K562 (cell line): Measurements from ENCODE around the gene NRP2. TPM values are rescaled to one million over a fixed set of nuclear protein-coding genes. Genes with fewer than 3 reads are reported as not detected.

Experiments used
- ARNT ChIP-seq, 2 experiments: fragments of 450-650 bp; IDR thresholded peaks; 2 replicates each; pipeline ENCODE4 v1.6.1; 2016; ENCODE audit warnings: mild to moderate bottlenecking in 1 of 2
- CHD2 ChIP-seq: IDR thresholded peaks from 2 replicates; pipeline ENCODE4 v1.6.1; 2011; ENCODE audit warnings: low read depth, low read length
- CUX1 ChIP-seq: fragments of 200-800 bp; sonication (Bioruptor generic); IDR thresholded peaks from 2 replicates; pipeline ENCODE4 v1.6.1; 2016; ENCODE audit warnings: missing genetic modification characterization, missing compliant biosample characterization
- EZH2 ChIP-seq: IDR thresholded peaks from 2 replicates; pipeline ENCODE4 v1.6.1; 2012; ENCODE audit warnings: low read depth, mild to moderate bottlenecking, inconsistent platforms, low read length, borderline replicate concordance
- NCOA1 ChIP-seq: fragments of 450-650 bp; IDR thresholded peaks from 2 replicates; pipeline ENCODE4 v1.6.1; 2016; ENCODE audit warnings: low read depth
- NCOA2 ChIP-seq, 2 experiments: fragments of 450-650 bp; IDR thresholded peaks; 2 replicates each; pipeline ENCODE4 v1.6.1; 2018; ENCODE audit warnings: mild to moderate bottlenecking in 2 of 2, moderate library complexity in 1 of 2; ENCODE audit not compliant: partially characterized antibody in 2 of 2
- PHTF2 ChIP-seq: fragments of 250-450 bp; sonication (Bioruptor Pico); IDR thresholded peaks from 2 replicates; pipeline ENCODE4 v1.5.0; 2021; ENCODE audit warnings: mild to moderate bottlenecking
- SOX6 ChIP-seq: fragments of 450-650 bp; IDR thresholded peaks from 2 replicates; pipeline ENCODE4 v1.6.1; 2014; ENCODE audit warnings: mild to moderate bottlenecking
- XRCC5 ChIP-seq: fragments of 200-400 bp; formaldehyde crosslinking; IDR thresholded peaks from 2 replicates; pipeline ENCODE4 v1.6.1; 2017; ENCODE audit warnings: low read depth, mild to moderate bottlenecking, low read length
- ZFP91 ChIP-seq: sonication (generic); formaldehyde crosslinking; IDR thresholded peaks from 2 replicates; pipeline ENCODE4 v1.8.0; 2022; ENCODE audit warnings: mild to moderate bottlenecking, missing genetic modification reagents
- ZNF41 ChIP-seq: fragments of 250-450 bp; sonication (Bioruptor Pico); conservative IDR thresholded peaks from 2 replicates; pipeline ENCODE4 v1.4.0; 2020; ENCODE audit warnings: mild to moderate bottlenecking
- ZNF589 ChIP-seq: fragments of 200-800 bp; sonication (Bioruptor generic); IDR thresholded peaks from 2 replicates; pipeline ENCODE4 v1.6.1; 2016; ENCODE audit warnings: low read depth, missing genetic modification characterization, missing compliant biosample characterization
- polyA plus RNA-seq, 8 experiments: library from polyadenylated mRNA; depleted of rRNA in 4 of 8; stranded (reverse) in 5 of 8; unstranded in 3 of 8; fragments of >200 nt; fragmentation: Nextera tagmentation in 2 of 8; fragmentation: Illumina TruSeq in 1 of 8; extraction: Ambion mirVana in 2 of 8; extraction: Trizol in 1 of 8; gene quantifications; 2 replicates each; pipeline versions ENCODE4 v1.2.1 to v1.2.3, GENCODE V29; 2011 to 2014; ENCODE audit warnings: inconsistent platforms in 1 of 8, missing spikeins in 1 of 8
- total RNA-seq, 7 experiments: library from RNA; depleted of rRNA in 6 of 7; stranded (reverse); fragments of >200 nt in 6 of 7; fragmentation: Illumina TruSeq in 2 of 7; extraction: Trizol in 2 of 7; gene quantifications; 2 replicates each; pipeline versions ENCODE4 v1.2.1 to v1.2.3, GENCODE V29; 2011 to 2021; ENCODE audit warnings: low replicate concordance in 1 of 7

NRP2 gene
- total and polyA plus RNA-seq, 9 of the 15 experiments (the other 6 are each of a cell fraction or from before 2014, with no cell fraction given): 0.05 to 0.31 (median 0.15) TPM; not detected in 5

- TF ChIP-seq CUX1 (CRISPR knock-in tag): no peak
- no peak for TF ChIP-seq PHTF2 (CRISPR knock-in tag)
- no peak for TF ChIP-seq XRCC5
- TF ChIP-seq CHD2: no peak
- TF ChIP-seq EZH2: no peak
- TF ChIP-seq NCOA1: no peak
- TF ChIP-seq ARNT (IDR thresholded peaks at IDR 0.05): no peak
- TF ChIP-seq ZNF41 (CRISPR knock-in tag): no peak
- no peak for TF ChIP-seq ZNF589 (CRISPR knock-in tag)
- no peak for TF ChIP-seq ZFP91
- TF ChIP-seq NCOA2 (IDR thresholded peaks at IDR 0.05; ENCODE audit: partially characterized antibody in 2 of 2): no peak
- no peak for TF ChIP-seq SOX6
These were observed 72.6 kb downstream of the NRP2 start (continued) for GRCh38 chr2:205754924-205755321.
